ENCODE data around the gene MGRN1.

DNA sequence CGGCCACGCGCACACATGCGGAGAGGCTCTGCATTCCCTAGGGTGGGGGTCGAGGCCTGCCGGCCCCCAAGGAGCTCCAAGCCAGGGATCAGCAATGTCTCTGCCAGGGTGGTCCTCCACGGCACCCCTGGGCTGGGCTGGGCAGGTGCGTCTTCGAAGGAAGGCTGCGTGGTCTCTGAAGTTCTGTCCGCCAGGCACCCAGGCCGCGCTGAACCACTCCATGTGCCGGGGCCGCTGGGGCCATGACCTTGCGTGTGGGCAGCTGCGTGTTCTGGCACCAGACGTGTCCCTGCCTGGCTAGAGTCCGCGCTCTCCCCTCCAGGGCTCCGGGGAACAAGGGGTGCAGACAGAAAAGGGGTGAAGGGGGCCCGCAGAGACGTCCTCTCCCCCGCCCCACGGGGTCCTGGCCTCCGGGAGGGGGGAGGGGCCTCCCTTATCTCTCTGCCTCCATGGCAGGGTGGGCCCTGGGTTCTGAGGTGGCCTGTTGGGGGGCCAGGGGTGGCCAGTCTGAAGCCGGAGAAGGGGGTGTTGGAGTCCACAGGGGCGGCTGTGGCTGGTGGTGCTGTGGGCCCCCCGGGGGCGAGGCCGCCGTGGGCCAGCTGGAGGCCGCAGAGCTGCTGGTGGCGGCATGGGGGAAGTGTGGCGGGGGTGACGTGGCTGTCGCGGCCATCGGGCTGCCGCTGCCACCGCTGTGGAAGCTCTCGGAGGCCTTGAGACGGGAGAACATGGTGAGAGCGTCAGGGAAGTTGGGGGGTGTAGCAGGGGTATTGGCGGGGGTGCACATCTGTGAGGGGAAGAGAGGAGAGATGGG, 15.2 kb upstream of the MGRN1 start:
- TF ChIP-seq POU6F1 (CRISPR knock-in tag; IDR thresholded peaks at IDR 0.05; ENCODE audit: borderline replicate concordance, low read depth) (no peak), ARNTL (CRISPR knock-in tag; IDR thresholded peaks at IDR 0.05; ENCODE audit: borderline replicate concordance, low read depth) (no peak), ZFP3 (CRISPR knock-in tag; IDR thresholded peaks at IDR 0.05) (no peak), RARB (CRISPR knock-in tag; IDR thresholded peaks at IDR 0.05) (no peak), CSDC2 (CRISPR knock-in tag; IDR thresholded peaks at IDR 0.05) (no peak)

Measured in SK-N-SH treated with all-trans-retinoic acid at 6 μM for 48 hours (cell line).